ENCODE results near the gene FBXO46. TPM values are rescaled to one million over a fixed set of nuclear protein-coding genes. Genes with fewer than 3 reads are reported as not detected.

Gene FBXO46
- total and polyA plus RNA-seq, 2 of the 13 experiments (the other 11 are each of a cell fraction or from before 2014, with no cell fraction given), result 6.2 to 6.4 TPM

- no peak for TF ChIP-seq FUBP1 (CRISPR knock-in tag; IDR thresholded peaks at IDR 0.05; ENCODE audit: borderline replicate concordance)
- TF ChIP-seq DRAP1 (CRISPR knock-in tag; IDR thresholded peaks at IDR 0.05), result peak; percentile 89
- TF ChIP-seq MYPOP (CRISPR knock-in tag; IDR thresholded peaks at IDR 0.05), result peak; percentile 67
- TF ChIP-seq KAT7 (CRISPR knock-in tag; IDR thresholded peaks at IDR 0.05; ENCODE audit: borderline replicate concordance), result 0 out of 2 replicates have a peak, but pooled peaks have one; percentile 3
- TF ChIP-seq ARID3A (IDR thresholded peaks at IDR 0.05; ENCODE audit: low read depth, low read length), result 0 out of 2 replicates have a peak, but pooled peaks have one; percentile 65
- TF ChIP-seq HNF1A (IDR thresholded peaks at IDR 0.05; ENCODE audit: low read depth), result no peak
- TF ChIP-seq HNF1A (CRISPR knock-in tag; IDR thresholded peaks at IDR 0.05; ENCODE audit: borderline replicate concordance), result 0 out of 2 replicates have a peak, but pooled peaks have one; percentile 42
- TF ChIP-seq ZNF883 (CRISPR knock-in tag; IDR thresholded peaks at IDR 0.05; ENCODE audit: not compliant biosample characterization), result no peak
- TF ChIP-seq ZNF687 (CRISPR knock-in tag; IDR thresholded peaks at IDR 0.05), result peak; percentile 61
- TF ChIP-seq CAMTA2 (CRISPR knock-in tag; IDR thresholded peaks at IDR 0.05; ENCODE audit: borderline replicate concordance), result no peak
Observed at GRCh38 chr19:45692187-45693105, 38.2 kb downstream of the FBXO46 start, which contains the start of gene QPCTL (continued).
